Endothelial cell (in vitro differentiated cells): ENCODE data around the gene PLCB1. TPM values are rescaled to one million over a fixed set of nuclear protein-coding genes. Genes with fewer than 3 reads are reported as not detected.

Source experiments
- DNase-seq: peaks from one replicate; pipeline ENCODE4 v3.0.0; 2021; ENCODE audit warnings: low spot score
- H3K27ac Mint-ChIP-seq: one replicate; pipeline ENCODE4 v1.8.0; 2021; ENCODE audit warnings: mixed read lengths, inconsistent platforms; ENCODE audit not compliant: unreplicated experiment
- H3K27me3 Mint-ChIP-seq: one replicate; pipeline ENCODE4 v1.8.0; 2021; ENCODE audit warnings: mild to moderate bottlenecking, moderate library complexity, mixed read lengths, inconsistent platforms; ENCODE audit not compliant: unreplicated experiment
- H3K36me3 Mint-ChIP-seq: one replicate; pipeline ENCODE4 v1.8.0; 2021; ENCODE audit warnings: mild to moderate bottlenecking, low read depth, mixed read lengths, inconsistent platforms; ENCODE audit not compliant: unreplicated experiment
- H3K4me1 Mint-ChIP-seq: one replicate; pipeline ENCODE4 v1.8.0; 2021; ENCODE audit warnings: mild to moderate bottlenecking, mixed read lengths, inconsistent platforms; ENCODE audit not compliant: unreplicated experiment
- H3K4me3 Mint-ChIP-seq: one replicate; pipeline ENCODE4 v1.8.0; 2021; ENCODE audit warnings: mild to moderate bottlenecking, mixed read lengths, inconsistent platforms; ENCODE audit not compliant: unreplicated experiment
- H3K9me3 Mint-ChIP-seq: one replicate; pipeline ENCODE4 v1.8.0; 2021; ENCODE audit warnings: mixed read lengths, inconsistent platforms; ENCODE audit not compliant: unreplicated experiment
- CTCF ChIP-seq: fragments of 200-600 bp; sonication (generic); IDR thresholded peaks from one replicate; pipeline ENCODE4 v1.5.0; 2021; ENCODE audit warnings: antibody characterized with exemption; ENCODE audit not compliant: unreplicated experiment
- total RNA-seq: library from RNA; stranded (reverse); fragmentation: NEBNext Ultra II Directional; extraction: Animal tissue kit (Norgen Biotek cat#: 25700); gene quantifications from one replicate; pipeline ENCODE4 v1.2.1, GENCODE V29; 2021; ENCODE audit not compliant: unreplicated experiment

The PLCB1 gene
- total RNA-seq, 1 donor from 2014 or later: 8.1 TPM

- no peaks in the 10 kb centered on the region for H3K36me3 Mint-ChIP-seq
- no peak for DNase-seq
- no peak overlapping the region for H3K27ac Mint-ChIP-seq
- H3K4me1 Mint-ChIP-seq: no peaks in the 10 kb centered on the region
- no peak for TF ChIP-seq CTCF
- no peak overlapping the region for H3K4me3 Mint-ChIP-seq
- no peaks in the 10 kb centered on the region for H3K9me3 Mint-ChIP-seq
- H3K27me3 Mint-ChIP-seq: no peaks in the 10 kb centered on the region
Measured at GRCh38 chr20:8296536-8296935, 164.5 kb downstream of the PLCB1 start.

GRCh38 chr20:8298426-8299043 lies 166.5 kb downstream of the PLCB1 start:
- H3K4me3 Mint-ChIP-seq: no peak overlapping the region
- no peak for TF ChIP-seq CTCF
- no peaks in the 10 kb centered on the region for H3K27me3 Mint-ChIP-seq

GRCh38 chr20:8299921-8300320 lies 167.9 kb downstream of the PLCB1 start:
- Mint-ChIP-seq H3K9me3 (no peaks in the 10 kb centered on the region), H3K4me1 (no peaks in the 10 kb centered on the region), H3K27me3 (no peaks in the 10 kb centered on the region), H3K36me3 (no peaks in the 10 kb centered on the region), H3K4me3 (no peak overlapping the region), H3K27ac (no peak overlapping the region)
- no peak for DNase-seq
- no peak for TF ChIP-seq CTCF

More at GRCh38 chr20:8298426-8299043, 166.5 kb downstream of the PLCB1 start:
- H3K4me1 Mint-ChIP-seq: no peaks in the 10 kb centered on the region
- H3K9me3 Mint-ChIP-seq: no peaks in the 10 kb centered on the region
- no peak overlapping the region for H3K27ac Mint-ChIP-seq
- no peak for DNase-seq
- no peaks in the 10 kb centered on the region for H3K36me3 Mint-ChIP-seq

DNA sequence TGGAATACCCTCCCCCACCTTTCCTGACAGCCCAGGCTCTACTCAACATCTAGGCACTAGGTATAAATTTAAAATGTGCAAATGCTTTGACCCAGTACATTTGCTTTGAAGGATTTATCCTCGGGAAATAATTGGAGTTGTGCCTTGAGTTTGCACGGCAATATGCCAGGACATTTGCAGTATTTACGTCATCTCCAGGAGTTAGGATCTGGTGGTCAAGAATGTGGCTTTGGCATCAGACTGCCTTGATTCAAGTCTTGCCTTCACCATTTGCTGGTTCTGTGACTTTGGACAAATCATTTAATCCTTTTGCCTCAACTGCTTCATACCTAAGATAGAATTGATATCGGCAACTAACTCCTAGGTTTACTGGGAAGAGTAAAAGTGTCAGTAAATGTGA lies 169.6 kb downstream of the PLCB1 start:
- no peak for TF ChIP-seq CTCF
- no peaks in the 10 kb centered on the region for H3K9me3 Mint-ChIP-seq
- no peaks in the 10 kb centered on the region for H3K27me3 Mint-ChIP-seq
- H3K4me1 Mint-ChIP-seq: no peaks in the 10 kb centered on the region
- H3K27ac Mint-ChIP-seq: no peak overlapping the region
- no peak overlapping the region for H3K4me3 Mint-ChIP-seq
- no peak for DNase-seq
- H3K36me3 Mint-ChIP-seq: no peaks in the 10 kb centered on the region

DNA sequence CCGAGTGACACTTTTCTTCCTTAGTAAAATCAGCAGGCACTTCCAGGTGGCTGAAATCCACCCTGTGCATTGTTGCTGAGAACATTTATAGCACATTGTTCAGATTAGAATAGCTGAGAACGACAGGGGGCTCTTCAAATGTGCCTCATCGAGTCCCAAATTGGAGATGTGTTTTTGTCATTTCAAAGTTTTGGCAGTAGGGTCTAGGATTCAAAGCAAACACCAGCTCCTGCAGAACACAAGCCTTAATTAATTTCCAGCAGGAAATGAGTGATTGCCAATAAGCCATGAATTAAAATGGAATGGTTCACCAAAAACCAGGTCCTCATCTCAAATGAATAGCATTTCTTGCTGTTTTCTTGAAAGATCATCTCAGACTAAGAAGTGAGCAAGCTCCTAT lies 171.6 kb downstream of the PLCB1 start:
- no peaks in the 10 kb centered on the region for H3K4me1 Mint-ChIP-seq
- no peak for TF ChIP-seq CTCF
- DNase-seq: no peak
- no peak overlapping the region for H3K4me3 Mint-ChIP-seq
- H3K27me3 Mint-ChIP-seq: no peaks in the 10 kb centered on the region
- H3K36me3 Mint-ChIP-seq: no peaks in the 10 kb centered on the region
- H3K27ac Mint-ChIP-seq: no peak overlapping the region
- H3K9me3 Mint-ChIP-seq: no peaks in the 10 kb centered on the region
